GM10266 (cell line): Measurements from ENCODE around the gene VSX1.

Source experiments
- DNase-seq: peaks from one replicate; pipeline ENCODE4 v3.0.0; 2012; ENCODE audit errors: extremely low spot score
- CTCF ChIP-seq: IDR thresholded peaks from 2 replicates; pipeline ENCODE4 v1.5.1; 2012; ENCODE audit warnings: mild to moderate bottlenecking, low read depth; ENCODE audit not compliant: control insufficient read depth, insufficient read depth; ENCODE audit errors: missing control alignments

The VSX1 gene

GRCh38 chr20:25059866-25060465 is 22.0 kb downstream of the VSX1 start:
- no peak for DNase-seq
- TF ChIP-seq CTCF = no peak

DNA sequence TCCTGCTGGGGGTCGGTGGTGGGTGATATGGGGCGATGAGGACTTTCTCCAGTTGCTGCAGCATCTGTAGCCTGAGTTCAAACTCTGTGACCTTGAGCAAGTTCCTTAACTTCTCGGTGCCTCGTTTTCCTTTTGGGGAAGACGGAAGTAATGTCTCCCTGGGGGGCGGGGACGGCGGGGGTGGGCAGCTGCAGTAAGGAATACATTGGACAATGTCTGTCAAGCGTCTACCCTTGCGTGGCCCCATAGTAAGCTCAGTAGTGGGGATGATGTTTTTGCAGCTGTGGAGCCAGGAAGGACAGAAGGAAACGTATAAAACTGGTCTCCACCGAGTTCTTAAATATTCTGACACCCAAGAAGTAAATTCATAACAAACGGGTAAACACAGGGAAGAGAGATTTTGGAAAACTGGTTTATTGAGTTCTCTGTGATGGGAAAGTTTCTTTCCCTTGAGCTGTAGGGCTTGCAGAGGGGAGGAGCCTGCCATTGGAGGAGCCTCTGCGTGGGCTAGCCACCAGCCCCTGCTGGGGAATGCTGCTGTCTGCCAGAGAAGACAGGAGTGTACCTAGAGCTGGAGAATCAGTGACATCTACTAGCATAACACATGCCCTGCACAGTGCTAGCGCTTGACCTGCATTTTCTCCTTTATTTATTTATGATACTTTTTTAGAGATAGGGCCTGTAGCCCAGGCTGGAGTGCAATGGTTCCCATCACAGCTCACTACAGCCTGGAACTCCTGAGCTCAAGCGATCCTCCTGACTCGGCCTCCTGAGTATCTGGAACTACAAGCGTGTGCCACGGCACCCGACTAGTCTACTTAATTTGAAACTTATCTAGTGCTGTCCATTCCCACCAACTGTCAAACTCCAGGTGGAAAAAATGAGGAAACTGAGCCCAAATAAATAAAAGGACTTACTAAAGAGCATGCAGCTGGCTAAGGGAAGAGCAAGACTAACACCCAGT is 22.8 kb downstream of the VSX1 start:
- no peak for DNase-seq
- TF ChIP-seq CTCF = no peak

DNA sequence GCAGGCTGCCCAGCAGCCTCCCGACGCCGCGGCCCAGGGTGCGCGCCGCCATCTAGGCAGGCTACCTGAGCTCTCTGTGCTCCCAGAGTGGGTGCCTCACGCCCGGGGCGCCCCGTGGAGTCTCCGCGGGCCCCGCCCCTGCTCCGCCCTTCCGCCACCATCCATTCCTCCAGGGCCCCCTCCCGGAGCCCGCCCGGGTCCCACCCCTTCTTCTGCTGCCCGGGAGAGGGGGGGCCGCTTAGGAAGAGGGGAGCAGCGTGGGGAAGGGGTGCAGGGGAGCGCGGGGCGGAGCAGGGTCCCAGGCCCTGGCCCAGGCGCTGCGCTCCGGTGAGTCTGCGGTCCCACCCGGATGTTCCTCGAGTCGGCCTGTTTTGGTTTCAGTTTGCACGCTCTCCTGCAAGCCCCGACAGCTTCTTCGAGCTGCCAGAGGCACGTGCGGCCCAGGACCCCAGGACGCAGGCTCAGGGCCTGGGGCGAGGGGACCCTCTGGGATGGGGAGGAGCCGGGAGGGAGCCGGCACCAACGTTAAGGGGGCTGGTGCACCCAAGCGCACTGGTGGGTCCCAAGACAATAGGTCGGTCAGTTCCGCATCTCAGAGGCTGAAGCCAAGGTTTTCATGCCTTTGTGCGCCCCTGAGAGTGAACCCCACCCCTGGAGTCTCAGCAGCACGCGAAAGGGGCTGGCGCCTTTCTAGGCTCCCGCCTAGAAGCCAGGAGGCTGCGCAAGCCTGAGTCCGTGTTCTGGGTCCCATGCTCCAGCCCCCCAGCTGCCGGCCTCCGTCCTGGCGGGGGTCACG is 23.7 kb downstream of the VSX1 start, which contains the start of gene ACSS1:
ACSS1 (minus strand) TSS at position 89 of the 796 bp plus-strand sequence; CDS start at position 52, 37 bp downstream.
- TF ChIP-seq CTCF = no peak
- DNase-seq = peak; percentile 88

DNA sequence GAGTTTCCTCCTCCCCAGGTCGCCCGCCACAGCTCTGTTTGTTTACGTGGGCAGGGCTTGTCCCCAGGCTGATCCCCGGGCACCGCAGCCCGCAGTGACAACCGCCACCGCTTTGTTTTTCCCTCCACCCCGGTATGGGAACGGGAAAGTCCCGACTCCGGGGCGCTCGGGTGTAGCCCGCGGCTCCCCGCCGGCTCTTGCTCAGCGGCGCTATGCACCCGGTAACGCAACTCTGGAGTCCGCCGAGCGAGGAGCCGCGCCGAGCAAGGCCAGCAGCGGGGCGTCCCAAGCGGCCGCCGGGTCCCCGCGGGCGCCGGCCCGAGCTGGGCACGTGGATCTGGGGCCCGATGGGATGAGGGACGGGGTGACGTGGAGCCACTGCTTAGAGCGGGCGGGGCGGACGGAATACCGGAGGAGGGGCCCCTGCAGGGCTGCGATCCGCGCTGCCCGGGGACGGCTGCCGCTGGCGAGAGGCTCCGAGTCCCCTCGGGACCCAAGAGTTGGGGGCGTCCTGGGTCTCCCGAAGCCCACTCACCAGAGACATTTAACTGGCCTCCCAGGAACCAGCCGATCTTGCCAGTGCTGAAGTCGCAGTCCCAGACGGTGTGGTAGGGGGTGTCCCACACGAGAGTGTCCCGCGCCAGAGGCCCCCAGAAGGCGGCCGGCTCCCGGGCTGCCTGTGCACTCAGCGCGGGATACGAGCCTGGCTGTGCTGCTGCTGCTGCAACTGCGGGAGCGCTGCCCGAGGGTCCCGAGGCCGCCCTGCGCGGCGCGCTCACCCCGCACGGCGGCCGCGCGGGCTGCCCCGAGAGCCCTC is 24.5 kb downstream of the VSX1 start:
- TF ChIP-seq CTCF = no peak
- DNase-seq = peak; percentile 81

GRCh38 chr20:25056690-25057233 is 25.2 kb downstream of the VSX1 start:
- TF ChIP-seq CTCF = no peak
- DNase-seq = peak; percentile 72
